NB4 (cell line): ENCODE measurements around the gene TRMT2B.
A peak's percentile ranks its signal among the peaks of the same experiment; 100 is the strongest.

ENCODE experiments used
- DNase-seq: peaks from one replicate; pipeline ENCODE4 v3.0.0; 2010; ENCODE audit warnings: low read depth
- H3K4me3 ChIP-seq: one replicate; pipeline ENCODE4 v1.5.1; 2011; ENCODE audit warnings: mild to moderate bottlenecking, low read depth, low read length, moderate library complexity
- MYC ChIP-seq: IDR thresholded peaks from 2 replicates; pipeline ENCODE4 v1.6.1; 2011; ENCODE audit warnings: low read depth, low read length
- POLR2A ChIP-seq: IDR thresholded peaks from 2 replicates; pipeline ENCODE4 v1.6.1; 2011; ENCODE audit warnings: mild to moderate bottlenecking; ENCODE audit not compliant: insufficient read length; ENCODE audit errors: extremely low read depth
- TF ChIP-seq, protein P1 (sequence below): IDR thresholded peaks from one replicate; pipeline ENCODE4 v1.5.1; 2012; ENCODE audit warnings: low read depth, low read length
- TF ChIP-seq, protein P2 (sequence below): IDR thresholded peaks from 2 replicates; pipeline ENCODE4 v1.6.1; 2011; ENCODE audit warnings: low read depth, low read length

The TRMT2B gene

DNA sequence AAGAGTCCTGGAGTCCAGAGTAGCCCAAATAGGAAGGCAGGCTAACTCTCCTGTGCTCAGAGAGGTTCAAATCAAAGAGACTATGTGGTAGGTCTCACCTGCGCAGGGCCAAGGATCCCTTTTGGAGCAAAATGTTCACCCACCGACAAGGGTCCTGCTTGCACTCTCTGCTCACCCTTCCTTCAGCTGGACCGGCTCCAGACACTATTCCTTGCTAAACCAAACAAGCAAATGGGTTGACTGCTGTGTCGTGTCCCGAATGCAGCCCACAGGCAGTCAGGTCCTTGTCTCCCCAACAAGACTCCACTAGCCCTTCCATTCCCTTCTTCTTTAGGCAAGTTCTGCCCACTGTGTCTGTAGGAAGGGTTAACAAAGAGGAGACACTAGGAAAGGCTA lies 760 bp downstream of the TRMT2B start:
- TF ChIP-seq MYC = no peak
- TF ChIP-seq, protein P1, sequence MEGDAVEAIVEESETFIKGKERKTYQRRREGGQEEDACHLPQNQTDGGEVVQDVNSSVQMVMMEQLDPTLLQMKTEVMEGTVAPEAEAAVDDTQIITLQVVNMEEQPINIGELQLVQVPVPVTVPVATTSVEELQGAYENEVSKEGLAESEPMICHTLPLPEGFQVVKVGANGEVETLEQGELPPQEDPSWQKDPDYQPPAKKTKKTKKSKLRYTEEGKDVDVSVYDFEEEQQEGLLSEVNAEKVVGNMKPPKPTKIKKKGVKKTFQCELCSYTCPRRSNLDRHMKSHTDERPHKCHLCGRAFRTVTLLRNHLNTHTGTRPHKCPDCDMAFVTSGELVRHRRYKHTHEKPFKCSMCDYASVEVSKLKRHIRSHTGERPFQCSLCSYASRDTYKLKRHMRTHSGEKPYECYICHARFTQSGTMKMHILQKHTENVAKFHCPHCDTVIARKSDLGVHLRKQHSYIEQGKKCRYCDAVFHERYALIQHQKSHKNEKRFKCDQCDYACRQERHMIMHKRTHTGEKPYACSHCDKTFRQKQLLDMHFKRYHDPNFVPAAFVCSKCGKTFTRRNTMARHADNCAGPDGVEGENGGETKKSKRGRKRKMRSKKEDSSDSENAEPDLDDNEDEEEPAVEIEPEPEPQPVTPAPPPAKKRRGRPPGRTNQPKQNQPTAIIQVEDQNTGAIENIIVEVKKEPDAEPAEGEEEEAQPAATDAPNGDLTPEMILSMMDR = no peak
- TF ChIP-seq POLR2A = no peak
- TF ChIP-seq, protein P2, sequence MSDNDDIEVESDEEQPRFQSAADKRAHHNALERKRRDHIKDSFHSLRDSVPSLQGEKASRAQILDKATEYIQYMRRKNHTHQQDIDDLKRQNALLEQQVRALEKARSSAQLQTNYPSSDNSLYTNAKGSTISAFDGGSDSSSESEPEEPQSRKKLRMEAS = no peak

DNA sequence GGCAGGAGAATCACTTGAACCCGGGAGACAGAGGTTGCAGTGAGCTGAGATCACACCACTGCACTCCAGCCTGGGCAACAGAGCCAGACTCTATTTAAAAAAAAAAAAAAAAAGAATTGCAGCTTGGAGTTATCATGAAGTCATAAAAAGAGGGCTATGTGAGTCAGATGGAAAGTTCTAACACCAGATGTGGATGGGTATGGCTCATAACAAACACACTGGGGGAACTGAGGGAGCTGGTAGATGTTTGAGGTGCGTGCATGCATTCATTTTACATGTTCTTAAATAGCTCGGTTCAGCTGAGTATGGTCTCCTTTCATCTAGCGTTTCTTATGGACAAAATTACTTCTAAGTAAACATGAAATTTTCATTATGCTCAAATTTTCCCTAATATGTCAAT lies 11.7 kb downstream of the TRMT2B start:
- DNase-seq = no peak
- TF ChIP-seq, protein P1 = no peak
- no peak overlapping the region for H3K4me3 ChIP-seq

More for the DNA sequence above, 760 bp downstream of the TRMT2B start:
- H3K4me3 ChIP-seq = peak overlapping the region; percentile 91
- no peak for DNase-seq

DNA sequence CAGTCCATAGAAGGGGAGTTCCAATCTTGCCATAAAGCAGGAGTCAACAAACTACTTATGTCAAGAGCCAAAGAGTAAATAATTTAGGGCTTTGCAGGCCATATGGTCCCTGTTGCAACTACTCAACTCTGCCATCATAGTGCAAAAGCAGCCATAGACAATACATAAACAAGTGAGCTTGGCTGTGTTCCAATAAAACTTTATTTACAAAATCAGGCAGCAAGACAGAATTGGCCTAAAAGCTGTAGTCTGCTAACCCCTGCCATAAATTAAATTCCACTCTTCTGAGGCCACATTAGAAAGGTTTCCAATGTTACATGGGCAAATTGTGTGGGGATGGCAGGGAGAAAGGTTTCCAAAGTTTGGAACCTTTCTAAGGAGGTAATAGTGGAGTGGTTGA lies 14.7 kb downstream of the TRMT2B start:
- no peak for DNase-seq
- TF ChIP-seq POLR2A = no peak
- TF ChIP-seq, protein P1 = no peak
- TF ChIP-seq MYC = no peak
- TF ChIP-seq, protein P2 = no peak
- no peak overlapping the region for H3K4me3 ChIP-seq

DNA sequence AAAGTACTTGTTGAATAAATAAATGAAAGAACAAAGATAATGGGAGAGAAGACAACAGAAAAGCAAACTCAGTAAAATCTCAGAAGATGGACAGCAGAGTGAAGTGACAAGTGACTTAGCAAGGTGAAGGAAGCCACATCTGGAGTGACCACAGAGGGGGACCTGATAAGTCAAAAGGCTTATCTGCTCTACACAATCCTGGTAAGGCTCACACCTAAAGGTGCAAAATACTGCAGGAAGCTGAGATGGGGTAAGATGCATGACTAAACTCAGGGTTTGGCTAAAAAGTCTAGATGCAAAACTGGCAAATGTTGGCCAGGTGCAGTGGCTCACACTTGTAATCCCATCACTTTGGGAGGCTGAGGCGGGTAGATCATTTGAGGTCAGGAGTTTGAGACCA lies 22.2 kb downstream of the TRMT2B start:
- DNase-seq = no peak
- H3K4me3 ChIP-seq = no peak overlapping the region
- no peak for TF ChIP-seq MYC

DNA sequence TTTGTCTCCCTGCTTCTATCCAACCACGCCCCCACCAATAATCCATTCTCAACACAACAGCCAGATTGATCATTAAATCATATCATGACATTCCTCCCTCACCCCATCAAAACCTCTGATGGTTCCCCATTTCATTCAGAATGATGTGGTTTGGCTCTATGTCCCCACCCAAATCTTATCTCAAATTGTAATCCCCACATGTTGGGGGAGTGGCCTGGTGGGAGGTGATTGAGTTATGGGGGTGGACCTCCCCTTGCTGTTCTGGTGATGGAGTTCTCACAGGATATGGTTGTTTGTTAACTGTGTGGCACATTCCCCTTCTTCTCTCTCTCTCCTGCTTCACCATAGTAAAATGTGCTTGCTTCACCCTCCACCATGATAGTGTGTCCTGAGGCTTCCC lies 23.3 kb downstream of the TRMT2B start:
- TF ChIP-seq, protein P1 = no peak
- TF ChIP-seq, protein P2 = no peak
- no peak for TF ChIP-seq MYC
- TF ChIP-seq POLR2A = no peak
- no peak overlapping the region for H3K4me3 ChIP-seq
- no peak for DNase-seq

DNA sequence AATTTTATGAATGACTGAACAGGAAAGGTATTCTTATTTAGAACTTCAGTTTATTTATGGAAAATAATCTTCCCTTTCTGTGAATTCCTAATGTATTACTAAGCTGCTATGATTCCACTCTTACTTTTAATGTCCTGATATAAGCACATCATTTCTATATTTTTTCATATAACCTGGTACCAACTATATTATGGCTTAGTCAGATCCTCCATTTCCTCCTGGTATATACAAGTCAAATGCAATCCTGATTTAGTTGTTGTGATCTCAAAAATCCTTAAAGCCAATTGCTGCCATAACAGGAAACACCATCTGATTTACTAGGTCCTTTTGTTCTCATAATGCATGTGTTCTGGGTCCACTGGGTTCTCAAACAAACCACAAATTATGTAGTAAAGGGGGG lies 26.8 kb downstream of the TRMT2B start:
- no peak for DNase-seq
- TF ChIP-seq, protein P2 = no peak
- TF ChIP-seq POLR2A (no peak), MYC (no peak)
- TF ChIP-seq, protein P1 = no peak
- H3K4me3 ChIP-seq = no peak overlapping the region
